AG04450 (cell line): Measurements from ENCODE around the gene SLC2A10. TPM values are rescaled to one million over a fixed set of nuclear protein-coding genes. Genes with fewer than 3 reads are reported as not detected.

Source experiments
- CTCF ChIA-PET: fragments of 300-600, 350-600 bp; formaldehyde crosslinking; extraction: SDS; loops from one replicate; lab custom pipeline; 2022; ENCODE audit warnings: antibody characterized with exemption, inconsistent platforms; lab: Charles Lee
- POLR2A ChIA-PET: fragments of 350-600 bp; formaldehyde crosslinking; extraction: SDS; loops from one replicate; lab custom pipeline; 2021; ENCODE audit warnings: antibody characterized with exemption, inconsistent platforms; lab: Yijun Ruan, JAX
- DNase-seq: peaks from one replicate; pipeline ENCODE4 v3.0.0-alpha.2; 2011; ENCODE audit warnings: low read depth, low spot score
- H3K27ac ChIP-seq: one replicate; pipeline ENCODE4 v1.5.1; 2012; ENCODE audit warnings: low read depth, low read length, control low read depth
- H3K27me3 ChIP-seq: one replicate; pipeline ENCODE4 v1.6.0; 2012; ENCODE audit warnings: low read length; ENCODE audit not compliant: control insufficient read depth, insufficient read depth
- H3K4me3 ChIP-seq: 2 replicates; pipeline ENCODE4 v1.5.1; 2011; ENCODE audit warnings: mild to moderate bottlenecking, low read depth, low read length, control low read depth
- H3K9me3 ChIP-seq: 2 replicates; pipeline ENCODE4 v1.5.1; 2012; ENCODE audit warnings: low read length; ENCODE audit not compliant: control insufficient read depth, insufficient read depth
- polyA plus RNA-seq: library from polyadenylated mRNA; depleted of rRNA; stranded (reverse); fragments of >200 nt; gene quantifications from 2 replicates; pipeline ENCODE4 v1.2.3, GENCODE V29; 2011
- TF ChIP-seq, protein P1 (sequence below): IDR thresholded peaks from 2 replicates; pipeline ENCODE4 v1.5.1; 2011; ENCODE audit warnings: low read depth, low read length, control low read depth, inconsistent platforms

The SLC2A10 gene
- polyA plus RNA-seq, 1 experiment, result 36.9 TPM

- Histone ChIP-seq H3K27ac (peak overlapping the region; percentile 84), H3K4me3 (peak overlapping the region; percentile 82), H3K27me3 (no peaks in the 10 kb centered on the region), H3K9me3 (no peaks in the 10 kb centered on the region)
- no peak for DNase-seq
- TF ChIP-seq, protein P1, sequence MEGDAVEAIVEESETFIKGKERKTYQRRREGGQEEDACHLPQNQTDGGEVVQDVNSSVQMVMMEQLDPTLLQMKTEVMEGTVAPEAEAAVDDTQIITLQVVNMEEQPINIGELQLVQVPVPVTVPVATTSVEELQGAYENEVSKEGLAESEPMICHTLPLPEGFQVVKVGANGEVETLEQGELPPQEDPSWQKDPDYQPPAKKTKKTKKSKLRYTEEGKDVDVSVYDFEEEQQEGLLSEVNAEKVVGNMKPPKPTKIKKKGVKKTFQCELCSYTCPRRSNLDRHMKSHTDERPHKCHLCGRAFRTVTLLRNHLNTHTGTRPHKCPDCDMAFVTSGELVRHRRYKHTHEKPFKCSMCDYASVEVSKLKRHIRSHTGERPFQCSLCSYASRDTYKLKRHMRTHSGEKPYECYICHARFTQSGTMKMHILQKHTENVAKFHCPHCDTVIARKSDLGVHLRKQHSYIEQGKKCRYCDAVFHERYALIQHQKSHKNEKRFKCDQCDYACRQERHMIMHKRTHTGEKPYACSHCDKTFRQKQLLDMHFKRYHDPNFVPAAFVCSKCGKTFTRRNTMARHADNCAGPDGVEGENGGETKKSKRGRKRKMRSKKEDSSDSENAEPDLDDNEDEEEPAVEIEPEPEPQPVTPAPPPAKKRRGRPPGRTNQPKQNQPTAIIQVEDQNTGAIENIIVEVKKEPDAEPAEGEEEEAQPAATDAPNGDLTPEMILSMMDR, result no peak
- ChIA-PET CTCF (interaction anchor here (1.1 kb wide), 1 partner anchor 719 kb away, joined by 4 read pairs; no protein-coding TSS in a partner anchor), POLR2A (interaction anchor here (1.5 kb wide), 1 partner anchor 8 kb away, joined by 4 read pairs; no protein-coding TSS in a partner anchor)
These were observed 21.0 kb upstream of the SLC2A10 start for GRCh38 chr20:46688151-46689081.

- Histone ChIP-seq H3K9me3 (no peaks in the 10 kb centered on the region), H3K27ac (peak within 1 kb of the TSS; percentile 84), H3K27me3 (no peaks in the 10 kb centered on the region), H3K4me3 (peak within 1 kb of the TSS; percentile 82)
- peak; percentile 100 for DNase-seq
- POLR2A ChIA-PET, result interaction anchor here (0.7 to 1.5 kb wide), 3 partner anchors 9 to 19 kb away, joined by 3 to 4 read pairs (median 4); no protein-coding TSS in a partner anchor
- TF ChIP-seq, protein P1, result peak; percentile 25; the same call in 1 of the 2 replicates
- CTCF ChIA-PET, result interaction anchor here (0.6 to 1.5 kb wide), 4 partner anchors 10 to 813 kb away, joined by 3 to 5 read pairs (median 4); no protein-coding TSS in a partner anchor
These were observed 20.2 kb upstream of the SLC2A10 start, which contains the start of gene TP53RK for GRCh38 chr20:46689082-46689753. Gene TP53RK (minus strand): TSS chr20:46689444. CDS start chr20:46689414, 30 bp downstream.

DNA sequence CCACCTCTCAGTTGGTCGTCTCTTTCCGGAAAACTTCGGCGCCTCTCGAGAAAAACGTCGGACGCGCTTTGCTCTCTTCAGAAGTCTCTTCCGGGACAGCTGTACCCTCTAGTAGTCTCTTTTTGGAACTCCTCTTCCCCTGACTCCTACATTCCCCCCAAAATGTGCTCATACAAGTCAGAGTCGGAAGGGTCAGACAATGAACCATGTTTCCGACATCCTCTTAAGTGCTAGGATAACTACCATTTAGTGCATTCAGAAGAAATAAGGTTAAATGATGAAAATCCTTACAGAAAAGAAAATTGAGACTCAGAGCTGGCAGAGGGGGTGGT is 19.7 kb upstream of the SLC2A10 start:
- Histone ChIP-seq H3K27ac (peak overlapping the region; percentile 79), H3K9me3 (no peaks in the 10 kb centered on the region), H3K4me3 (peak overlapping the region; percentile 66), H3K27me3 (no peaks in the 10 kb centered on the region)
- ChIA-PET POLR2A (interaction anchor here (0.6 to 1.5 kb wide), 4 partner anchors 9 to 1255 kb away, joined by 3 to 4 read pairs (median 4); no protein-coding TSS in a partner anchor), CTCF (interaction anchor here (0.6 to 1.5 kb wide), 5 partner anchors 9 to 812 kb away, joined by 3 to 7 read pairs (median 4); no protein-coding TSS in a partner anchor)
- TF ChIP-seq, protein P1, result no peak
- no peak for DNase-seq

DNA sequence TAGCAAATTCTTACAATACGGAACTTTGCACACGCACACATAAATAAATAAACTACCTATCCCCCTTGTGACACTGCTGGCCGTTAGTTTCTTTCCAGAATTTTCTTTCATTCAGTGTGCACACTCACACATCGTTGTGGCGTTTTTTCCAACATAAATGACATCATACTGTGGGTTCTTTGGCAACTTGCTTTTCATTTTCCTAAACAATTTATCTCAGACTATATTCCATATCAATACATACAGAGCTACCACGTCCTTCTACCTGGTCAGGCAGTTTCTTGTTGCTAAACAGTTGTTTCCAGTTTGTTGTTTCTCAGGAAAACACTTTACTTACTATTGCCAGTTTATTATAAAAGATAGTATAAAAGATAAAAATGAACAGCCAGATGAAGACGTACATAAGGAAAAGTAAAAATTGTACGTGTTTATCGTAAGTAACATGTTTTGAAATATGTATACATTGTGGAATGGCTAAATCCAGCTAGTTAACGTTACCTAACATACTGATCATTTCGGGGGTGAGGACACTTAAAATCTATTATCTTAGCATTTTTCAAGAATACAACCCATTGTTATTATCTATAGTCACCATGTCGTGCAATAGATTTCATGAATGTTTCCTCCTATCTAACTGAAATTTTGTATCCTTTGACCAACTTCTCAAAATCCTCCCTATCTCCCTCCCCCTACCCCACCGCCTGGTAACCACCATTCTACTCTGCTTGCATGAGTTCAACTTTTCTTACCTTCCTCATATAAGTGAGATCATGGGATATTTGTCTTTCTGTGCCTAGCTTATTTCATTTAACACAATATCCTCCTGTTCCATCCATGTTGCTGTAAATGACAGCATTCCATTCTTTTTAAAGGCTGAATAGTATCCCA is 19.0 kb upstream of the SLC2A10 start:
- Histone ChIP-seq H3K27ac (peak overlapping the region; percentile 49), H3K9me3 (no peaks in the 10 kb centered on the region), H3K27me3 (no peaks in the 10 kb centered on the region), H3K4me3 (peak overlapping the region; percentile 66)
- TF ChIP-seq, protein P1, result no peak
- POLR2A ChIA-PET, result interaction anchor here (0.6 to 1.5 kb wide), 4 partner anchors 10 to 1256 kb away, joined by 3 to 4 read pairs (median 4); no protein-coding TSS in a partner anchor
- CTCF ChIA-PET, result interaction anchor here (0.6 to 1.5 kb wide), 5 partner anchors 9 to 812 kb away, joined by 3 to 7 read pairs (median 3); no protein-coding TSS in a partner anchor
- DNase-seq, result no peak
